K562 (cell line): ENCODE measurements around the gene LCLAT1. TPM values are rescaled to one million over a fixed set of nuclear protein-coding genes. Genes with fewer than 3 reads are reported as not detected.
A peak's percentile ranks its signal among the peaks of the same experiment; 100 is the strongest.

Experiments
- ATAC-seq: fragments of 200-7000 bp; cut with Tn5 transposase; 3 replicates; pipeline ENCODE4 v1.9.1; 2020; ENCODE audit warnings: moderate library complexity
- BruUV-seq: library from RNA; stranded (reverse); fragments of 400-500 nt; replicated peaks from 2 replicates; lab custom pipeline; 2021; lab: Mats Ljungman, UMichigan
- CTCF ChIA-PET: fragments of 300-600 bp; formaldehyde crosslinking; extraction: SDS; loops from one replicate; lab custom pipeline; 2021; ENCODE audit warnings: low intra/inter-chr PET ratio; lab: Yijun Ruan, JAX
- POLR2A ChIA-PET: fragments of 300-600, 350-650 bp; sonication (Branson Sonifier 250); formaldehyde crosslinking; extraction: SDS; loops from one replicate; lab custom pipeline; 2021; ENCODE audit warnings: antibody characterized with exemption, inconsistent platforms; lab: Yijun Ruan, JAX
- DNase-seq, 4 experiments: peaks; one replicate each; pipeline versions ENCODE4 v3.0.0 to v3.0.0-alpha.2; 2011 to 2018; ENCODE audit warnings: low spot score in 3 of 4, mixed read lengths in 3 of 4; ENCODE audit errors: extremely low read depth in 1 of 4
- FAIRE-seq: peaks from 2 replicates; lab custom pipeline; 2011; peaks lifted over from hg19 to GRCh38; lab: Jason Lieb, UNC
- H2AFZ ChIP-seq: 2 replicates; pipeline ENCODE4 v1.6.0; 2011; ENCODE audit warnings: low read depth, low read length, control low read depth, inconsistent platforms
- H3K27ac ChIP-seq: fragments of 200-600 bp; 3 replicates; pipeline ENCODE4 v1.8.0; 2011; ENCODE audit warnings: low read depth, mild to moderate bottlenecking, control low read depth, inconsistent platforms, low read length, moderate library complexity, mixed read lengths; ENCODE audit errors: extremely low read depth
- H3K27me3 ChIP-seq, 2 experiments: fragments of 300-600 bp in 1 of 2; 2 replicates in 1 of 2; 3 replicates in 1 of 2; pipeline versions ENCODE4 v1.6.0 to v1.8.0; 2011; ENCODE audit warnings: inconsistent platforms in 2 of 2, low read length in 2 of 2, mild to moderate bottlenecking in 1 of 2, mixed read lengths in 1 of 2, moderate library complexity in 1 of 2; ENCODE audit not compliant: control insufficient read depth in 2 of 2, insufficient read depth in 2 of 2
- H3K36me3 ChIP-seq: fragments of 300-600 bp; 3 replicates; pipeline ENCODE4 v1.8.0; 2011; ENCODE audit warnings: mild to moderate bottlenecking, low read length, inconsistent platforms; ENCODE audit not compliant: control insufficient read depth, insufficient read depth
- H3K4me1 ChIP-seq, 2 experiments: fragments of 200-600 bp in 1 of 2; replicated peaks in 1 of 2; 2 replicates in 1 of 2; 3 replicates in 1 of 2; pipeline versions ENCODE4 v1.5.1 to v1.8.0; 2011; ENCODE audit warnings: inconsistent platforms in 2 of 2, low read length in 2 of 2, mild to moderate bottlenecking in 1 of 2, mixed read lengths in 1 of 2, moderate library complexity in 1 of 2; ENCODE audit not compliant: control insufficient read depth in 2 of 2, insufficient read depth in 2 of 2
- H3K4me2 ChIP-seq: 2 replicates; pipeline ENCODE4 v1.6.1; 2011; ENCODE audit warnings: low read length, control low read depth, inconsistent platforms, mixed read lengths; ENCODE audit not compliant: insufficient read depth
- H3K4me3 ChIP-seq: fragments of 200-600 bp; sonication (generic), shearing (Covaris generic); 2 replicates; pipeline ENCODE4 v1.5.1; 2016; ENCODE audit warnings: control low read depth, inconsistent platforms
- H3K79me2 ChIP-seq: fragments of 200-600 bp; 3 replicates; pipeline ENCODE4 v1.8.0; 2011; ENCODE audit warnings: low read length, inconsistent platforms; ENCODE audit not compliant: control insufficient read depth, insufficient read depth
- H3K9ac ChIP-seq, 2 experiments: 2 replicates each; pipeline versions ENCODE4 v1.6.0 to v1.6.1; 2011; ENCODE audit warnings: low read depth in 2 of 2, low read length in 2 of 2, control low read depth in 1 of 2, inconsistent platforms in 1 of 2, mild to moderate bottlenecking in 1 of 2, mixed read lengths in 1 of 2; ENCODE audit not compliant: insufficient read depth in 1 of 2
- H3K9me1 ChIP-seq: one replicate; pipeline ENCODE4 v1.6.0; 2011; ENCODE audit warnings: inconsistent platforms, mild to moderate bottlenecking, low read length, moderate library complexity; ENCODE audit not compliant: control insufficient read depth, insufficient read depth
- H3K9me3 ChIP-seq: replicated peaks from 2 replicates; pipeline ENCODE4 v1.5.1; 2011; ENCODE audit warnings: low read depth, low read length, inconsistent platforms; ENCODE audit not compliant: control insufficient read depth, insufficient read depth
- H4K20me1 ChIP-seq: replicated peaks from 2 replicates; pipeline ENCODE4 v1.6.1; 2011; ENCODE audit warnings: low read length, inconsistent platforms, mixed read lengths; ENCODE audit not compliant: control insufficient read depth, insufficient read depth
- BHLHE40 ChIP-seq: IDR thresholded peaks from 2 replicates; pipeline ENCODE4 v1.6.1; 2011; ENCODE audit warnings: low read length, improper control_type of control experiment
- CBFB ChIP-seq: sonication (generic); formaldehyde crosslinking; IDR thresholded peaks from 2 replicates; pipeline ENCODE4 v1.4.0; 2020; ENCODE audit warnings: mild to moderate bottlenecking, missing genetic modification reagents
- ELF4 ChIP-seq: fragments of 450-650 bp; formaldehyde crosslinking; IDR thresholded peaks from 2 replicates; pipeline ENCODE4 v1.4.0; 2022; ENCODE audit warnings: missing genetic modification characterization
- EP300 ChIP-seq: IDR thresholded peaks from 2 replicates; pipeline ENCODE4 v1.6.1; 2012; ENCODE audit warnings: low read length, improper control_type of control experiment
- GTF2A2 ChIP-seq: IDR thresholded peaks from 2 replicates; pipeline ENCODE4 v1.6.1; 2016; ENCODE audit warnings: mild to moderate bottlenecking, missing genetic modification characterization, missing compliant biosample characterization
- HIVEP1 ChIP-seq: fragments of 250-450 bp; sonication (Bioruptor Pico); IDR thresholded peaks from 2 replicates; pipeline ENCODE4 v1.4.0; 2020; ENCODE audit warnings: mild to moderate bottlenecking
- JUN ChIP-seq, 2 experiments: sonication (generic) in 1 of 2; formaldehyde crosslinking in 1 of 2; IDR thresholded peaks; 2 replicates each; pipeline versions ENCODE4 v1.6.1 to v1.8.0; 2012 to 2022; ENCODE audit warnings: borderline replicate concordance in 2 of 2, mild to moderate bottlenecking in 2 of 2, improper control_type of control experiment in 1 of 2, low read depth in 1 of 2, low read length in 1 of 2, missing genetic modification reagents in 1 of 2
- KDM1A ChIP-seq, 2 experiments: fragments of 450-650 bp; IDR thresholded peaks; 2 replicates each; pipeline ENCODE4 v1.6.1; 2016; ENCODE audit warnings: mild to moderate bottlenecking in 2 of 2
- MEF2D ChIP-seq: conservative IDR thresholded peaks from 2 replicates; pipeline ENCODE4 v1.6.1; 2016; ENCODE audit warnings: low read depth, missing genetic modification characterization, missing compliant biosample characterization
- PHF20 ChIP-seq: fragments of 450-650 bp; IDR thresholded peaks from 2 replicates; pipeline ENCODE4 v1.6.1; 2018; ENCODE audit not compliant: partially characterized antibody
- RBM17 ChIP-seq: fragments of 200-400 bp; formaldehyde crosslinking; IDR thresholded peaks from 2 replicates; pipeline ENCODE4 v1.6.1; 2017; ENCODE audit warnings: low read depth, mild to moderate bottlenecking, low read length, borderline replicate concordance
- RFX7 ChIP-seq: fragments of 250-450 bp; sonication (Bioruptor Pico); IDR thresholded peaks from 2 replicates; pipeline ENCODE4 v1.5.1; 2021; ENCODE audit warnings: mild to moderate bottlenecking
- STAT5A ChIP-seq: IDR thresholded peaks from 2 replicates; pipeline ENCODE4 v1.6.1; 2012; ENCODE audit warnings: low read length, inconsistent platforms, borderline replicate concordance
- TRIM28 ChIP-seq: fragments of 450-650 bp; IDR thresholded peaks from 2 replicates; pipeline ENCODE4 v1.6.1; 2017
- ZNF431 ChIP-seq: sonication (generic); formaldehyde crosslinking; IDR thresholded peaks from 2 replicates; pipeline ENCODE4 v1.8.0; 2022; ENCODE audit warnings: mild to moderate bottlenecking, missing genetic modification reagents
- ZNF75A ChIP-seq: fragments of 450-650 bp; formaldehyde crosslinking; IDR thresholded peaks from 2 replicates; pipeline ENCODE4 v1.4.0; 2020; ENCODE audit warnings: mild to moderate bottlenecking
- WGBS: fragments of 100-300 bp; shearing (Covaris generic); methylation state at CpG from one replicate; pipeline ENCODE4 v1.1.6; 2016; ENCODE audit warnings: low coverage, mixed read lengths; ENCODE audit not compliant: insufficient coverage; ENCODE audit errors: missing lambda C conversion rate; 5-methylcytosine and 5-hydroxymethylcytosine counted together
- in situ Hi-C: fragments of 300-500 bp; cut with MboI; formaldehyde crosslinking; loops from 4 replicates; pipeline ENCODE4 v1.15.0; 2018; ENCODE audit warnings: inconsistent platforms, mixed read lengths
- intact Hi-C: fragments of 100-400 bp; cut with micrococcal nuclease; formaldehyde crosslinking; loops from 2 replicates; pipeline ENCODE4 v1.14.2; 2022
- polyA plus RNA-seq, 8 experiments: library from polyadenylated mRNA; depleted of rRNA in 4 of 8; stranded (reverse) in 5 of 8; unstranded in 3 of 8; fragments of >200 nt; fragmentation: Nextera tagmentation in 2 of 8; fragmentation: Illumina TruSeq in 1 of 8; extraction: Ambion mirVana in 2 of 8; extraction: Trizol in 1 of 8; gene quantifications; 2 replicates each; pipeline versions ENCODE4 v1.2.1 to v1.2.3, GENCODE V29; 2011 to 2014; ENCODE audit warnings: inconsistent platforms in 1 of 8, missing spikeins in 1 of 8
- total RNA-seq, 7 experiments: library from RNA; depleted of rRNA in 6 of 7; stranded (reverse); fragments of >200 nt in 6 of 7; fragmentation: Illumina TruSeq in 2 of 7; extraction: Trizol in 2 of 7; gene quantifications; 2 replicates each; pipeline versions ENCODE4 v1.2.1 to v1.2.3, GENCODE V29; 2011 to 2021; ENCODE audit warnings: low replicate concordance in 1 of 7
- TF ChIP-seq, protein P1 (sequence below): fragments of 250-450 bp; sonication (Bioruptor Pico); IDR thresholded peaks from 2 replicates; pipeline ENCODE4 v1.8.0; 2022; ENCODE audit warnings: inconsistent platforms, mild to moderate bottlenecking, moderate library complexity, borderline replicate concordance
- TF ChIP-seq, protein P2 (sequence below): sonication (generic); formaldehyde crosslinking; IDR thresholded peaks from 2 replicates; pipeline ENCODE4 v1.8.0; 2022; ENCODE audit warnings: missing genetic modification reagents, mild to moderate bottlenecking, borderline replicate concordance

The LCLAT1 gene
- total and polyA plus RNA-seq, 9 of the 15 experiments (the other 6 are each of a cell fraction or from before 2014, with no cell fraction given), result 8.9 to 63.3 (median 25.4) TPM

DNA sequence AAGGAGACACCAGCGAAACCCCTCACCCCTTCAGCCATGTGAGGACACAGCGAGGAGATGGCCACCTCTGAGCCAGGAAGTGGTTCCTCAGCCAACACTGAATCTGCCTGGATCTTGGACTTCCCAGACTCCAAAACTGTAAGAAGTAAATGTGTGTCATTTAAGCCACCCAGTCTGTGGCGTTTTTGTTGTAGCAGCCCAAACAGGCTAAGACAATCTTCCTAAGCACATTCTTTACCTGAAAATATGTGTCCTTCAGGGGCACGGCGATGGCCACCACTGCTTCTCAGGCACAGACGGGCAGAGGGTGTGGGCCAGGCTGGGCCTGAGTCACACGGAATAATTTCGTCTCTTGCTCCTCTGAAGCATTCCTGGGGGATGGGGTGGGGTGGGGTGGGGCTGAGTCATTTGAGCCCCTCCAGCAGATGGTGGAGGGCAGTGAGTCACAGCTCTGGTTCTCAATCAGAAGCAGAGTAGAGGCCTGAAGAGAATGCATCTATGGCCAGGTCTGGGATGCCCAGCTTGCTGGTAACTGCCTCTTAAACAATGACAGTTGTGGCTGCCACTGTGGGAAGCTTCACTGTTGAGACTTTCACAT is 217.8 kb downstream of the LCLAT1 start:
- Histone ChIP-seq H4K20me1 (no peaks in the 10 kb centered on the region), H3K79me2 (no peaks in the 10 kb centered on the region), H3K4me3 (no peak overlapping the region), H3K9me1 (no peaks in the 10 kb centered on the region), H3K9me3 (no peaks in the 10 kb centered on the region), H2AFZ (peak overlapping the region; percentile 66; the same call in 1 of the 2 replicates), H3K4me1 (peaks cover 0 to 4% of the 10 kb centered on the region in 2 experiments; a peak in 2 of 5 replicates), H3K36me3 (no peaks in the 10 kb centered on the region), H3K27me3 (no peaks in the 10 kb centered on the region), H3K4me2 (no peak overlapping the region; the same call in 1 of the 2 replicates), H3K27ac (no peak overlapping the region), H3K9ac (no peak overlapping the region)
- peak; percentile 23 to 31 (median 26) for DNase-seq
- ATAC-seq, result no peak
- no peak for FAIRE-seq
- intact Hi-C loops, result no loop called here
- WGBS, result 19% methylated on average over 8 of the region's 8 CpGs
- POLR2A ChIA-PET, result interaction anchor here (0.7 kb wide), 1 partner anchor 438 kb away, joined by 3 read pairs; no protein-coding TSS in a partner anchor
- no TSS peak for BruUV-seq
- CTCF ChIA-PET, result no interaction called here
- in situ Hi-C loops, result no loop called here
- no peak for TF ChIP-seq CBFB (CRISPR knock-in tag)
- no peak for TF ChIP-seq ZNF75A (CRISPR knock-in tag)
- no peak for TF ChIP-seq GTF2A2
- no peak for TF ChIP-seq STAT5A
- no peak for TF ChIP-seq PHF20
- TF ChIP-seq, protein P1, sequence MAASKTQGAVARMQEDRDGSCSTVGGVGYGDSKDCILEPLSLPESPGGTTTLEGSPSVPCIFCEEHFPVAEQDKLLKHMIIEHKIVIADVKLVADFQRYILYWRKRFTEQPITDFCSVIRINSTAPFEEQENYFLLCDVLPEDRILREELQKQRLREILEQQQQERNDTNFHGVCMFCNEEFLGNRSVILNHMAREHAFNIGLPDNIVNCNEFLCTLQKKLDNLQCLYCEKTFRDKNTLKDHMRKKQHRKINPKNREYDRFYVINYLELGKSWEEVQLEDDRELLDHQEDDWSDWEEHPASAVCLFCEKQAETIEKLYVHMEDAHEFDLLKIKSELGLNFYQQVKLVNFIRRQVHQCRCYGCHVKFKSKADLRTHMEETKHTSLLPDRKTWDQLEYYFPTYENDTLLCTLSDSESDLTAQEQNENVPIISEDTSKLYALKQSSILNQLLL, result no peak
- TF ChIP-seq RFX7, result no peak
- TF ChIP-seq ZNF431 (CRISPR knock-in tag), result no peak
- no peak for TF ChIP-seq MEF2D (tag)
- no peak for TF ChIP-seq HIVEP1 (CRISPR knock-in tag)
- no peak for TF ChIP-seq EP300
- TF ChIP-seq TRIM28, result no peak
- TF ChIP-seq ELF4 (CRISPR knock-in tag), result no peak
- no peak for TF ChIP-seq KDM1A (IDR thresholded peaks at IDR 0.05)
- no peak for TF ChIP-seq BHLHE40
- TF ChIP-seq, protein P2, sequence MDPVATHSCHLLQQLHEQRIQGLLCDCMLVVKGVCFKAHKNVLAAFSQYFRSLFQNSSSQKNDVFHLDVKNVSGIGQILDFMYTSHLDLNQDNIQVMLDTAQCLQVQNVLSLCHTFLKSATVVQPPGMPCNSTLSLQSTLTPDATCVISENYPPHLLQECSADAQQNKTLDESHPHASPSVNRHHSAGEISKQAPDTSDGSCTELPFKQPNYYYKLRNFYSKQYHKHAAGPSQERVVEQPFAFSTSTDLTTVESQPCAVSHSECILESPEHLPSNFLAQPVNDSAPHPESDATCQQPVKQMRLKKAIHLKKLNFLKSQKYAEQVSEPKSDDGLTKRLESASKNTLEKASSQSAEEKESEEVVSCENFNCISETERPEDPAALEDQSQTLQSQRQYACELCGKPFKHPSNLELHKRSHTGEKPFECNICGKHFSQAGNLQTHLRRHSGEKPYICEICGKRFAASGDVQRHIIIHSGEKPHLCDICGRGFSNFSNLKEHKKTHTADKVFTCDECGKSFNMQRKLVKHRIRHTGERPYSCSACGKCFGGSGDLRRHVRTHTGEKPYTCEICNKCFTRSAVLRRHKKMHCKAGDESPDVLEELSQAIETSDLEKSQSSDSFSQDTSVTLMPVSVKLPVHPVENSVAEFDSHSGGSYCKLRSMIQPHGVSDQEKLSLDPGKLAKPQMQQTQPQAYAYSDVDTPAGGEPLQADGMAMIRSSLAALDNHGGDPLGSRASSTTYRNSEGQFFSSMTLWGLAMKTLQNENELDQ (CRISPR knock-in tag), result no peak
- no peak for TF ChIP-seq RBM17
- TF ChIP-seq JUN (IDR thresholded peaks at IDR 0.05; ENCODE audit: borderline replicate concordance, low read depth, low read length), result 0 out of 2 replicates have a peak, but pooled peaks have one; percentile 22
- no peak for TF ChIP-seq JUN (CRISPR knock-in tag; IDR thresholded peaks at IDR 0.05; ENCODE audit: borderline replicate concordance)
